Neural progenitor cell (in vitro differentiated cells): ENCODE measurements around the gene RIPK4. TPM values are rescaled to one million over a fixed set of nuclear protein-coding genes. Genes with fewer than 3 reads are reported as not detected.

Experiments
- DNase-seq: peaks from one replicate; pipeline ENCODE4 v3.0.0-alpha.2; 2016; ENCODE audit warnings: low spot score
- H2AFZ ChIP-seq: fragments of 200-600 bp; sonication (generic); replicated peaks from 2 replicates; pipeline ENCODE4 v1.6.1; 2016; ENCODE audit warnings: antibody characterized with exemption
- H3F3A ChIP-seq: fragments of 200-600 bp; sonication (generic); 2 replicates; pipeline ENCODE4 v1.6.1; 2016; ENCODE audit warnings: antibody characterized with exemption, low read depth
- H3K27ac ChIP-seq: fragments of 200-600 bp; sonication (generic); 2 replicates; pipeline ENCODE4 v1.5.1; 2016; ENCODE audit warnings: mild to moderate bottlenecking
- H3K27me3 ChIP-seq: fragments of 200-600 bp; sonication (generic); 2 replicates; pipeline ENCODE4 v1.6.1; 2016; ENCODE audit warnings: mild to moderate bottlenecking, moderate library complexity
- H3K36me3 ChIP-seq: fragments of 200-600 bp; sonication (generic); 2 replicates; pipeline ENCODE4 v1.5.1; 2016
- H3K4me1 ChIP-seq: fragments of 200-600 bp; sonication (generic); 2 replicates; pipeline ENCODE4 v1.6.1; 2016; ENCODE audit warnings: mixed run types
- H3K4me2 ChIP-seq: fragments of 200-600 bp; sonication (generic); 2 replicates; pipeline ENCODE4 v1.6.1; 2016
- H3K4me3 ChIP-seq: fragments of 200-600 bp; sonication (generic); 2 replicates; pipeline ENCODE4 v1.5.1; 2016
- H3K79me2 ChIP-seq: fragments of 200-600 bp; sonication (generic); 2 replicates; pipeline ENCODE4 v1.6.1; 2016; ENCODE audit warnings: low read depth
- H3K9ac ChIP-seq: fragments of 200-600 bp; sonication (generic); 2 replicates; pipeline ENCODE4 v1.6.1; 2016
- H3K9me3 ChIP-seq: fragments of 200-600 bp; sonication (generic); 2 replicates; pipeline ENCODE4 v1.5.1; 2016; ENCODE audit warnings: low read depth
- H4K20me1 ChIP-seq: fragments of 200-600 bp; sonication (generic); 2 replicates; pipeline ENCODE4 v1.6.1; 2016; ENCODE audit warnings: low read depth
- H3K27ac Mint-ChIP-seq: 3 replicates; pipeline ENCODE4 v1.8.0; 2021; ENCODE audit warnings: mixed read lengths
- H3K27me3 Mint-ChIP-seq: 2 replicates; pipeline ENCODE4 v1.8.0; 2022; ENCODE audit warnings: low read depth, mild to moderate bottlenecking, inconsistent platforms, moderate library complexity, mixed read lengths; ENCODE audit not compliant: insufficient read depth
- H3K36me3 Mint-ChIP-seq: 3 replicates; pipeline ENCODE4 v1.8.0; 2021; ENCODE audit warnings: mixed read lengths
- H3K4me1 Mint-ChIP-seq: 3 replicates; pipeline ENCODE4 v1.8.0; 2021; ENCODE audit warnings: mixed read lengths
- H3K4me3 Mint-ChIP-seq: 3 replicates; pipeline ENCODE4 v1.8.0; 2021; ENCODE audit warnings: mild to moderate bottlenecking, moderate library complexity, mixed read lengths
- H3K9me3 Mint-ChIP-seq: 3 replicates; pipeline ENCODE4 v1.8.0; 2020; ENCODE audit warnings: mixed read lengths
- CTCF ChIP-seq: fragments of 200-600 bp; sonication (generic); IDR thresholded peaks from 2 replicates; pipeline ENCODE4 v1.5.1; 2017; ENCODE audit warnings: antibody characterized with exemption, mild to moderate bottlenecking
- EZH2 ChIP-seq: fragments of 200-600 bp; sonication (generic); IDR thresholded peaks from 2 replicates; pipeline ENCODE4 v1.6.1; 2017; ENCODE audit warnings: antibody characterized with exemption, mild to moderate bottlenecking, moderate library complexity
- EZH2phosphoT487 ChIP-seq: fragments of 200-600 bp; sonication (generic); IDR thresholded peaks from 2 replicates; pipeline ENCODE4 v1.6.1; 2017; ENCODE audit warnings: antibody characterized with exemption
- total RNA-seq: library from RNA; depleted of rRNA; stranded (reverse); fragments of >200 nt; gene quantifications from 2 replicates; pipeline ENCODE4 v1.2.3, GENCODE V29; 2015; ENCODE audit warnings: low replicate concordance

RIPK4 gene
- total RNA-seq, 1 donor from 2014 or later: 1.3 TPM

- Histone ChIP-seq H3K4me2 (no peak overlapping the region), H4K20me1 (no peaks in the 10 kb centered on the region), H3K4me3 (no peak overlapping the region), H3K9ac (no peak overlapping the region), H3F3A (no peaks in the 10 kb centered on the region), H3K9me3 (peaks cover 8% of the 10 kb centered on the region), H3K4me1 (no peaks in the 10 kb centered on the region), H2AFZ (no peak overlapping the region), H3K36me3 (no peaks in the 10 kb centered on the region), H3K27me3 (no peaks in the 10 kb centered on the region), H3K79me2 (no peaks in the 10 kb centered on the region), H3K27ac (no peak overlapping the region)
- H3K27me3 Mint-ChIP-seq: peaks cover 11% of the 10 kb centered on the region
- TF ChIP-seq EZH2 (no peak), CTCF (no peak), EZH2phosphoT487 (no peak)
- peaks cover 37% of the 10 kb centered on the region for H3K9me3 Mint-ChIP-seq
- no peaks in the 10 kb centered on the region for H3K4me1 Mint-ChIP-seq
- DNase-seq: no peak
- H3K4me3 Mint-ChIP-seq: no peak overlapping the region
- H3K27ac Mint-ChIP-seq: no peak overlapping the region
- H3K36me3 Mint-ChIP-seq: peaks cover 7% of the 10 kb centered on the region
Measured at GRCh38 chr21:41737651-41738324, 29.1 kb downstream of the RIPK4 start.

GRCh38 chr21:41736423-41736822, 30.4 kb downstream of the RIPK4 start:
- Histone ChIP-seq H3K9me3 (peaks cover 8% of the 10 kb centered on the region), H4K20me1 (no peaks in the 10 kb centered on the region), H3K79me2 (no peaks in the 10 kb centered on the region), H3K4me3 (no peak overlapping the region), H2AFZ (no peak overlapping the region), H3K36me3 (no peaks in the 10 kb centered on the region), H3K27ac (no peak overlapping the region), H3F3A (no peaks in the 10 kb centered on the region), H3K27me3 (no peaks in the 10 kb centered on the region), H3K4me2 (no peak overlapping the region), H3K4me1 (no peaks in the 10 kb centered on the region), H3K9ac (no peak overlapping the region)
- no peak overlapping the region for H3K27ac Mint-ChIP-seq
- H3K27me3 Mint-ChIP-seq: peaks cover 11% of the 10 kb centered on the region
- peaks cover 44% of the 10 kb centered on the region for H3K9me3 Mint-ChIP-seq
- DNase-seq: no peak
- no peak overlapping the region for H3K4me3 Mint-ChIP-seq
- TF ChIP-seq CTCF (no peak), EZH2 (no peak), EZH2phosphoT487 (no peak)
- H3K4me1 Mint-ChIP-seq: no peaks in the 10 kb centered on the region
- H3K36me3 Mint-ChIP-seq: peaks cover 7% of the 10 kb centered on the region

GRCh38 chr21:41733951-41734689, 32.7 kb downstream of the RIPK4 start:
- Histone ChIP-seq H3K9me3 (peaks cover 8% of the 10 kb centered on the region), H2AFZ (no peak overlapping the region), H3F3A (no peaks in the 10 kb centered on the region), H3K79me2 (no peaks in the 10 kb centered on the region), H3K4me3 (no peak overlapping the region), H3K27me3 (no peaks in the 10 kb centered on the region), H3K36me3 (no peaks in the 10 kb centered on the region), H3K4me2 (no peak overlapping the region), H4K20me1 (no peaks in the 10 kb centered on the region), H3K4me1 (no peaks in the 10 kb centered on the region), H3K27ac (no peak overlapping the region), H3K9ac (no peak overlapping the region)
- no peak for DNase-seq
- peaks cover 12% of the 10 kb centered on the region for H3K27me3 Mint-ChIP-seq
- peaks cover 7% of the 10 kb centered on the region for H3K36me3 Mint-ChIP-seq
- TF ChIP-seq EZH2 (no peak), EZH2phosphoT487 (no peak), CTCF (no peak)
- peaks cover 44% of the 10 kb centered on the region for H3K9me3 Mint-ChIP-seq
- no peak overlapping the region for H3K4me3 Mint-ChIP-seq
- H3K4me1 Mint-ChIP-seq: peaks cover 2% of the 10 kb centered on the region
- H3K27ac Mint-ChIP-seq: peak overlapping the region; percentile 55
